Measurements from ENCODE around the gene POLR2H. TPM values are rescaled to one million over a fixed set of nuclear protein-coding genes. Genes with fewer than 3 reads are reported as not detected.

POLR2H gene
- total RNA-seq, 6 donors from 2014 or later = 41.4 to 235 (median 66.2) TPM

- Histone ChIP-seq H3K36me3 (peaks cover 0 to 19% (median 11%) of the 10 kb centered on the region in 4 donors), H3K4me3 (no peak overlapping the region), H3K4me1 (peaks cover 4 to 12% (median 9%) of the 10 kb centered on the region in 4 donors), H3K9me3 (no peaks in the 10 kb centered on the region), H3K27me3 (no peaks in the 10 kb centered on the region), H3K27ac (no peak overlapping the region)
- DNase-seq = no peak
- 85 to 87% methylated on average over 4 of the region's 4 CpGs for WGBS, 2 donors
- ATAC-seq (ENCODE audit: low FRiP score in 2 of 2) = no peak
- TF ChIP-seq POLR2A (IDR thresholded peaks at IDR 0.05) (no peak), POLR2AphosphoS5 (IDR thresholded peaks at IDR 0.05) (no peak), CTCF (IDR thresholded peaks at IDR 0.05) (no peak), EP300 (IDR thresholded peaks at IDR 0.05) (no peak)
Observed at GRCh38 chr3:184348057-184348382, 13.5 kb upstream of the POLR2H start.

GRCh38 chr3:184349563-184350470 is 11.7 kb upstream of the POLR2H start:
- H3K9me3 ChIP-seq = no peaks in the 10 kb centered on the region
- WGBS, 2 donors = 86 to 89% methylated on average over 10 of the region's 10 CpGs

GRCh38 chr3:184350618-184351017 is 10.9 kb upstream of the POLR2H start:
- H3K4me3 ChIP-seq = no peak overlapping the region
- DNase-seq (no peak), ATAC-seq (ENCODE audit: low FRiP score in 2 of 2) (no peak)
- TF ChIP-seq POLR2AphosphoS5 (IDR thresholded peaks at IDR 0.05) = no peak
- no peak for TF ChIP-seq POLR2A (IDR thresholded peaks at IDR 0.05)
- no peak for TF ChIP-seq CTCF (IDR thresholded peaks at IDR 0.05)
- TF ChIP-seq EP300 (IDR thresholded peaks at IDR 0.05) = no peak
- H3K36me3 ChIP-seq = peaks cover 0 to 2% (median 0%) of the 10 kb centered on the region in 4 donors
- peaks cover under 1 to 6% (median 5%) of the 10 kb centered on the region in 4 donors for H3K4me1 ChIP-seq
- H3K27me3 ChIP-seq = no peaks in the 10 kb centered on the region
- WGBS, 2 donors = 87 to 93% methylated on average over 6 of the region's 6 CpGs
- no peaks in the 10 kb centered on the region for H3K9me3 ChIP-seq
- no peak overlapping the region for H3K27ac ChIP-seq

More at GRCh38 chr3:184349563-184350470, 11.7 kb upstream of the POLR2H start:
- ATAC-seq (ENCODE audit: low FRiP score in 2 of 2) = no peak
- Histone ChIP-seq H3K27me3 (no peaks in the 10 kb centered on the region), H3K27ac (no peak overlapping the region), H3K4me3 (no peak overlapping the region), H3K4me1 (peaks cover 4 to 12% (median 9%) of the 10 kb centered on the region in 4 donors), H3K36me3 (peaks cover 0 to 5% (median 2%) of the 10 kb centered on the region in 4 donors)
- TF ChIP-seq POLR2AphosphoS5 (IDR thresholded peaks at IDR 0.05) (no peak), POLR2A (IDR thresholded peaks at IDR 0.05) (no peak), EP300 (IDR thresholded peaks at IDR 0.05) (no peak), CTCF (IDR thresholded peaks at IDR 0.05) (no peak)
- DNase-seq = no peak

GRCh38 chr3:184351511-184352148 is 9.9 kb upstream of the POLR2H start:
- H3K36me3 ChIP-seq = peaks cover 0 to 5% (median 0%) of the 10 kb centered on the region in 4 donors
- DNase-seq = no peak
- H3K9me3 ChIP-seq = no peaks in the 10 kb centered on the region
- no peaks in the 10 kb centered on the region for H3K27me3 ChIP-seq
- no peaks in the 10 kb centered on the region for H3K4me1 ChIP-seq
- ATAC-seq (ENCODE audit: low FRiP score in 2 of 2) = no peak
- WGBS, 2 donors = 67 to 72% methylated on average over 9 of the region's 9 CpGs
- no peak overlapping the region for H3K27ac ChIP-seq
- TF ChIP-seq POLR2A (IDR thresholded peaks at IDR 0.05) (no peak), POLR2AphosphoS5 (IDR thresholded peaks at IDR 0.05) (no peak), CTCF (IDR thresholded peaks at IDR 0.05) (no peak), EP300 (IDR thresholded peaks at IDR 0.05) (no peak)
- H3K4me3 ChIP-seq = no peak overlapping the region
